A549 (cell line): ENCODE measurements around the gene STAT5B.
"Not testable (repeated sequence)": the region's sequence is repeated elsewhere in the genome, so short reads cannot be mapped to it uniquely, and the experiment has no call there.

Experiments
- EP300 ChIP-seq, 2 experiments: fragments of >200 bp; sonication (Bioruptor Twin); formaldehyde crosslinking; IDR thresholded peaks; 2 replicates in 1 of 2; 3 replicates in 1 of 2; pipeline ENCODE4 v1.6.1; 2016 to 2017
- POLR2A ChIP-seq: IDR thresholded peaks from 2 replicates; pipeline ENCODE4 v1.6.1; 2012; ENCODE audit warnings: mild to moderate bottlenecking, low read length

DNA sequence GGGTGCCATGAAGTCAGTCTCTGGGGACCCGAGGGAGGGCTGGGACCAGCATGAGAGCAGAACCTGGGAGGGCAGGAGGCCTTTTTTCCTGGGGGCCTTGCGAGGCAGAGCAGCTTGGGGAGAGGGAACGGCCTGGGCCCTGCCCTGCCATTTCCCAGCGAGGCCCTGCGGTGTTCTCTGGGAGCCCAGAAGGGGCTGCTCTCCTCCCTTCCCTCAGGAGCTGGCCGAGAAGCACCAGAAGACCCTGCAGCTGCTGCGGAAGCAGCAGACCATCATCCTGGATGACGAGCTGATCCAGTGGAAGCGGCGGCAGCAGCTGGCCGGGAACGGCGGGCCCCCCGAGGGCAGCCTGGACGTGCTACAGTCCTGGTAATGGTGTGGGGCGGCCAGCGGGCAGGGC is 23.7 kb upstream of the STAT5B start:
- TF ChIP-seq EP300 (IDR thresholded peaks at IDR 0.05); POLR2A: not testable (repeated sequence)
